ENCODE measurements around the gene ALDH3A2.
"Not testable (repeated sequence)": the region's sequence is repeated elsewhere in the genome, so short reads cannot be mapped to it uniquely, and the experiment has no call there.

Gene ALDH3A2

DNA sequence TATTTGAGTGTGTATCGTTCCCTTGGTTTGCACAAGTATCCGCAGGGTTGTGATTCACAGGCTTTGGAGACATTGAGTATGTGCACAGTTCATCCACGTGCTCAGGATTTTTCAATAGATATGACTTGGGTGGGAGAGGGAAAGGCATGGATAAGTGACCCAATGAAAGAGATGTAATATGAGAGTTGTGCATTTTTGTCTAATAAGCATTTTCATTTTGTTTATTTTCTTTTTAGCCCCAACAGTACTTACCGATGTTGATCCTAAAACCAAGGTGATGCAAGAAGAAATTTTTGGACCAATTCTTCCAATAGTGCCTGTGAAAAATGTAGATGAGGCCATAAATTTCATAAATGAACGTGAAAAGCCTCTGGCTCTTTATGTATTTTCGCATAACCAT, 14.5 kb downstream of the ALDH3A2 start:
- no peaks in the 10 kb centered on the region for H3K27me3 ChIP-seq (ENCODE audit: insufficient read depth, low read depth, severe bottlenecking)
- DNase-seq = no peak
- peaks cover 29% of the 10 kb centered on the region for H3K36me3 ChIP-seq
- TF ChIP-seq, protein P1, sequence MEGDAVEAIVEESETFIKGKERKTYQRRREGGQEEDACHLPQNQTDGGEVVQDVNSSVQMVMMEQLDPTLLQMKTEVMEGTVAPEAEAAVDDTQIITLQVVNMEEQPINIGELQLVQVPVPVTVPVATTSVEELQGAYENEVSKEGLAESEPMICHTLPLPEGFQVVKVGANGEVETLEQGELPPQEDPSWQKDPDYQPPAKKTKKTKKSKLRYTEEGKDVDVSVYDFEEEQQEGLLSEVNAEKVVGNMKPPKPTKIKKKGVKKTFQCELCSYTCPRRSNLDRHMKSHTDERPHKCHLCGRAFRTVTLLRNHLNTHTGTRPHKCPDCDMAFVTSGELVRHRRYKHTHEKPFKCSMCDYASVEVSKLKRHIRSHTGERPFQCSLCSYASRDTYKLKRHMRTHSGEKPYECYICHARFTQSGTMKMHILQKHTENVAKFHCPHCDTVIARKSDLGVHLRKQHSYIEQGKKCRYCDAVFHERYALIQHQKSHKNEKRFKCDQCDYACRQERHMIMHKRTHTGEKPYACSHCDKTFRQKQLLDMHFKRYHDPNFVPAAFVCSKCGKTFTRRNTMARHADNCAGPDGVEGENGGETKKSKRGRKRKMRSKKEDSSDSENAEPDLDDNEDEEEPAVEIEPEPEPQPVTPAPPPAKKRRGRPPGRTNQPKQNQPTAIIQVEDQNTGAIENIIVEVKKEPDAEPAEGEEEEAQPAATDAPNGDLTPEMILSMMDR (IDR thresholded peaks at IDR 0.05; ENCODE audit: low read depth, low read length) = no peak
- no peaks in the 10 kb centered on the region for H3K9me3 ChIP-seq (ENCODE audit: severe bottlenecking)
- H3K27ac ChIP-seq = no peak overlapping the region
- H3K4me3 ChIP-seq (ENCODE audit: low read depth, low read length) = no peak overlapping the region

DNA sequence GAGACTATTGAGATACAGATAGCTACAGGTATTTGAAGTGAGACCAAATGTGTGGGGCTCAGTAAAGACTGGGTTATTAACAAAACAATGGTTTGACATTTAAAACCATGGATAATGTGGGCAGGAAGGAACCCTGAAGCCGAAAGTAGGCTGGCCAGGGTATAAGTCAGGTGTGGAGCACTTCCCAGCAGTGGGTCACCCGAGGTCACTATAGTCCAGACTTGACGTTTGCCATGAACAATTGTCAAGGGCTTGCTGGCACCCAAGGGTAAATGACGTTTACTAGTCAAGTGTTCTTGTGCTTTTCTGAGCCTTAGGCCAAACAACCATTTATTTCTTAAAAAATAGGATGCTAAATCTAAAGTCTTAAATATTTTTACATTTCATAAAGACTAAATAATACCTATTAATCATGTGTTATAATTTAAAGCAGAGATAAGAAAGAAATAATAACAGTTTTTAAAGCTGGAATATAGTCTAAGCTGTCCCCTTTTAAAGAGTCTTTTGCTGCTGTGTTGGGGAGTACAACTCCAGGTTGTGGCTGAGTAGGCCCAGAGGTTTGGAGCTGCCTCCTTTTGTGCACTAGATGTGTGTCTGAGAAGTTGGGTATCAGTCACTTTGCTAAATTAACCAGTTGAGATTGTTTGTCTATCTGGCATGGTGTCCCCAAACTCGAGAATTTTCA, 15.7 kb downstream of the ALDH3A2 start:
- Histone ChIP-seq H3K27me3 (ENCODE audit: insufficient read depth, low read depth, severe bottlenecking) (no peaks in the 10 kb centered on the region), H3K4me3 (ENCODE audit: low read depth, low read length) (no peak overlapping the region), H3K36me3 (peaks cover 29% of the 10 kb centered on the region), H3K9me3 (ENCODE audit: severe bottlenecking) (no peaks in the 10 kb centered on the region), H3K27ac (no peak overlapping the region)
- TF ChIP-seq, protein P1 (IDR thresholded peaks at IDR 0.05; ENCODE audit: low read depth, low read length) = no peak
- DNase-seq = no peak

DNA sequence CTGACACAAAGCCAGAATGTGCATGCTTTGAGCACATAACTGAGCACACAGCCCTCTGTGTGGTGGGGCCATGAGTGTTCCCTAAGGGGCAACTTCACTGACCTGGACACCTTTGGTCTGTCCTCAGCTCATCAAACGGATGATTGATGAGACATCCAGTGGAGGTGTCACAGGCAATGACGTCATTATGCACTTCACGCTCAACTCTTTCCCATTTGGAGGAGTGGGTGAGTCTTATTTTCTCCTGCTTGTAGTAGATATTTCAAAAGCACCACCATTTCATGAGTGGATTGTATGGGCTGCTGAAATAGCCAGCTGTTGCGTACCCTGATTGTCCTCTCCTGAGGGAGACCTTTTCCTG, 16.2 kb downstream of the ALDH3A2 start:
- Histone ChIP-seq H3K27me3 (ENCODE audit: insufficient read depth, low read depth, severe bottlenecking) (no peaks in the 10 kb centered on the region), H3K36me3 (peaks cover 29% of the 10 kb centered on the region), H3K4me3 (ENCODE audit: low read depth, low read length) (no peak overlapping the region), H3K27ac (no peak overlapping the region), H3K9me3 (ENCODE audit: severe bottlenecking) (no peaks in the 10 kb centered on the region)
- DNase-seq = no peak
- TF ChIP-seq, protein P1 (IDR thresholded peaks at IDR 0.05; ENCODE audit: low read depth, low read length) = no peak

DNA sequence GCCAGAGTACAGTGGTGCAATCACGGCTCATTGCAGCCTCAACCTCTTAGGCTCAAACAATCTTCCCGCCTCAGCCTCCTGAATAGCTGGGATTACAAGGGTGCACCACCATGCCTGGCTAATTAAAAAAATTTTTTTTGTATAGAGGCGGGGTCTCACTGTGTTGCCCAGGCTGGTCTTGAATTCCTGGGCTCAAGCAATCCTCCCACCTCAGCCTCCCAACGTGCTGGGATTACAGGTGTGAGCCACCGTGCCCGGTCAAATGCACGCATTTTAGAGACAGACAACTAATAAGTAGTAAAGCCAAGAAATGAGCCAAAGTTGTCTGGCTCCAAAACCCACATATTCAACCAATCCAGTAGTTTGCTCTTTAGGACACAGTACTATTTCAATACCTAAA, 21.1 kb downstream of the ALDH3A2 start:
- not testable (repeated sequence) for H3K4me3 ChIP-seq (ENCODE audit: low read depth, low read length); H3K36me3 ChIP-seq; DNase-seq; H3K27ac ChIP-seq; H3K27me3 ChIP-seq (ENCODE audit: insufficient read depth, low read depth, severe bottlenecking); H3K9me3 ChIP-seq (ENCODE audit: severe bottlenecking)

DNA sequence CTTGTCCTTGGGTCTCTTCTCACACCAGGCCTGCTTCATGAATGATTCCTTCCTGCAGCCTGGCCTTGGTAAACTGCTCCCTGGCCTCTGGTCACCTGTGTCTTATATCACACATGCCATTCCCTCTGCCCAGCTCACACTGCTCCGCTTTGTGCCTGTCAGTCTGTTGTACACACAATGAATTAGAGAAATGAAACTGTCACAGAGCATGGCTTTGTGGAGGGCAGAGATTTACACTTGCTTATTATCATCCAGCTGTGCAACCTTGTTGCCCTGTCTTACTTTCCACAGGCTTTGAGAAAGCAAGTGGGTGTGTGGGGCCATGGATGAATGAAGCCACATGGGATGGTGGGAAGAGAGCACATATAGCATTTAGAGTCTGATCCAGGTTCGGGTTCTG, 22.4 kb downstream of the ALDH3A2 start:
- TF ChIP-seq, protein P1 (IDR thresholded peaks at IDR 0.05; ENCODE audit: low read depth, low read length) = no peak
- peaks cover 11% of the 10 kb centered on the region for H3K36me3 ChIP-seq
- no peaks in the 10 kb centered on the region for H3K27me3 ChIP-seq (ENCODE audit: insufficient read depth, low read depth, severe bottlenecking)
- no peak overlapping the region for H3K27ac ChIP-seq
- H3K9me3 ChIP-seq (ENCODE audit: severe bottlenecking) = no peaks in the 10 kb centered on the region
- DNase-seq = no peak
- H3K4me3 ChIP-seq (ENCODE audit: low read depth, low read length) = no peak overlapping the region

DNA sequence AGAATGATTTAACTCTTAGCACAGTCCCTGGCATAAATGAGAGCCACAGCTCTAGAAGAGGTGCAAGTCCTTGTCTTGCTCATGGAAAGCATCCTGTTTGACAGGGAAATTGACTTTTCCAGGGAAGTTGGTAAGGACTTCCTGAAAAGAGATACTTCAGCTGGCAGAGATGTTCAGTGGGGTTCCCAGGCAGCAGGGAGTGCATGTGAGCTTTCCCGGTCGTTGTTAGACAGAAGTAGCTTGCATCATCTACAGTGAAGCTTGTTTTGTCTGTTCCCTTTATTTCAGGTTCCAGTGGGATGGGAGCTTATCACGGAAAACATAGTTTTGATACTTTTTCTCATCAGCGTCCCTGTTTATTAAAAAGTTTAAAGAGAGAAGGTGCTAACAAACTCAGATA, 22.9 kb downstream of the ALDH3A2 start:
- no peak overlapping the region for H3K4me3 ChIP-seq (ENCODE audit: low read depth, low read length)
- H3K27me3 ChIP-seq (ENCODE audit: insufficient read depth, low read depth, severe bottlenecking) = no peaks in the 10 kb centered on the region
- DNase-seq = no peak
- no peaks in the 10 kb centered on the region for H3K9me3 ChIP-seq (ENCODE audit: severe bottlenecking)
- TF ChIP-seq, protein P1 (IDR thresholded peaks at IDR 0.05; ENCODE audit: low read depth, low read length) = no peak
- peaks cover 11% of the 10 kb centered on the region for H3K36me3 ChIP-seq
- no peak overlapping the region for H3K27ac ChIP-seq
